Lower lobe of right lung (tissue), 2 donors: Measurements from ENCODE around the gene ARL10. TPM values are rescaled to one million over a fixed set of nuclear protein-coding genes. Genes with fewer than 3 reads are reported as not detected.

Source experiments
- ATAC-seq, 2 donors: fragments of 200-7000 bp; cut with Tn5 transposase; one replicate each; pipeline ENCODE4 v1.9.1; 2020 to 2022; ENCODE audit warnings: mild to moderate bottlenecking in 2 of 2, moderate library complexity in 2 of 2
- DNase-seq: peaks from one replicate; pipeline ENCODE4 v3.0.0-alpha.2; 2020
- H3K27ac ChIP-seq: fragments of 200-600 bp; one replicate; pipeline ENCODE4 v1.8.0; 2022
- H3K27me3 ChIP-seq: fragments of 200-600 bp; one replicate; pipeline ENCODE4 v1.8.0; 2022; ENCODE audit warnings: low read depth
- H3K36me3 ChIP-seq: fragments of 200-600 bp; one replicate; pipeline ENCODE4 v1.8.0; 2022; ENCODE audit warnings: mild to moderate bottlenecking
- H3K4me1 ChIP-seq: fragments of 200-600 bp; one replicate; pipeline ENCODE4 v1.8.0; 2022
- H3K4me3 ChIP-seq: fragments of 200-600 bp; one replicate; pipeline ENCODE4 v1.8.0; 2022; ENCODE audit warnings: mild to moderate bottlenecking
- H3K9me3 ChIP-seq: fragments of 200-600 bp; one replicate; pipeline ENCODE4 v1.8.0; 2022
- intact Hi-C: fragments of 100-400 bp; cut with DNase I; formaldehyde crosslinking; loops from one replicate; pipeline ENCODE4 v1.11.0; 2022
- total RNA-seq: library from RNA; stranded (reverse); fragmentation: NEBNext Ultra II Directional; extraction: Animal tissue kit (Norgen Biotek cat#: 25700); gene quantifications from one replicate; pipeline ENCODE4 v1.2.1, GENCODE V29; 2021
- TF ChIP-seq, protein P1 (sequence below): fragments of 200-600 bp; IDR thresholded peaks from one replicate; pipeline ENCODE4 v1.8.0; 2022; ENCODE audit warnings: antibody characterized with exemption, mild to moderate bottlenecking
- donor health status: DM: no; HTN: yes; CAD: no; lungs with severe emphysema.

ARL10 gene
- total RNA-seq, 1 donor from 2014 or later, result 5.4 TPM

- DNase-seq, result no peak
- Histone ChIP-seq H3K27ac (no peak overlapping the region), H3K36me3 (no peaks in the 10 kb centered on the region), H3K4me1 (no peaks in the 10 kb centered on the region), H3K9me3 (no peaks in the 10 kb centered on the region), H3K27me3 (no peaks in the 10 kb centered on the region), H3K4me3 (no peak overlapping the region)
- ATAC-seq, result no peak
- intact Hi-C loops, result no loop called here
- TF ChIP-seq, protein P1, sequence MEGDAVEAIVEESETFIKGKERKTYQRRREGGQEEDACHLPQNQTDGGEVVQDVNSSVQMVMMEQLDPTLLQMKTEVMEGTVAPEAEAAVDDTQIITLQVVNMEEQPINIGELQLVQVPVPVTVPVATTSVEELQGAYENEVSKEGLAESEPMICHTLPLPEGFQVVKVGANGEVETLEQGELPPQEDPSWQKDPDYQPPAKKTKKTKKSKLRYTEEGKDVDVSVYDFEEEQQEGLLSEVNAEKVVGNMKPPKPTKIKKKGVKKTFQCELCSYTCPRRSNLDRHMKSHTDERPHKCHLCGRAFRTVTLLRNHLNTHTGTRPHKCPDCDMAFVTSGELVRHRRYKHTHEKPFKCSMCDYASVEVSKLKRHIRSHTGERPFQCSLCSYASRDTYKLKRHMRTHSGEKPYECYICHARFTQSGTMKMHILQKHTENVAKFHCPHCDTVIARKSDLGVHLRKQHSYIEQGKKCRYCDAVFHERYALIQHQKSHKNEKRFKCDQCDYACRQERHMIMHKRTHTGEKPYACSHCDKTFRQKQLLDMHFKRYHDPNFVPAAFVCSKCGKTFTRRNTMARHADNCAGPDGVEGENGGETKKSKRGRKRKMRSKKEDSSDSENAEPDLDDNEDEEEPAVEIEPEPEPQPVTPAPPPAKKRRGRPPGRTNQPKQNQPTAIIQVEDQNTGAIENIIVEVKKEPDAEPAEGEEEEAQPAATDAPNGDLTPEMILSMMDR, result no peak
These were observed 58.9 kb downstream of the ARL10 start for GRCh38 chr5:176424181-176424580.

- Histone ChIP-seq H3K27ac (no peak overlapping the region), H3K4me3 (no peak overlapping the region), H3K9me3 (no peaks in the 10 kb centered on the region), H3K4me1 (no peaks in the 10 kb centered on the region), H3K27me3 (peaks cover 5% of the 10 kb centered on the region), H3K36me3 (no peaks in the 10 kb centered on the region)
- TF ChIP-seq, protein P1, result no peak
- intact Hi-C loops, result no loop called here
- no peak for DNase-seq
- no peak for ATAC-seq
These were observed 59.9 kb downstream of the ARL10 start for GRCh38 chr5:176425138-176425537.

- ATAC-seq (no peak), DNase-seq (no peak)
- intact Hi-C loops, result no loop called here
- Histone ChIP-seq H3K4me1 (no peaks in the 10 kb centered on the region), H3K4me3 (no peak overlapping the region), H3K27ac (no peak overlapping the region), H3K9me3 (no peaks in the 10 kb centered on the region), H3K27me3 (peaks cover 7% of the 10 kb centered on the region), H3K36me3 (no peaks in the 10 kb centered on the region)
- TF ChIP-seq, protein P1, result no peak
These were observed 60.5 kb downstream of the ARL10 start for GRCh38 chr5:176425791-176426190.

GRCh38 chr5:176426876-176427275 lies 61.6 kb downstream of the ARL10 start:
- intact Hi-C loops, result no loop called here
- ATAC-seq, result no peak
- H3K27me3 ChIP-seq, result peaks cover 7% of the 10 kb centered on the region
- no peak for DNase-seq
- H3K4me3 ChIP-seq, result no peak overlapping the region
- H3K4me1 ChIP-seq, result no peaks in the 10 kb centered on the region
- H3K27ac ChIP-seq, result no peak overlapping the region
- TF ChIP-seq, protein P1, result no peak
- no peaks in the 10 kb centered on the region for H3K36me3 ChIP-seq
- H3K9me3 ChIP-seq, result no peaks in the 10 kb centered on the region

GRCh38 chr5:176427971-176428370 lies 62.7 kb downstream of the ARL10 start:
- Histone ChIP-seq H3K9me3 (no peaks in the 10 kb centered on the region), H3K36me3 (no peaks in the 10 kb centered on the region), H3K27me3 (peaks cover 7% of the 10 kb centered on the region), H3K27ac (no peak overlapping the region), H3K4me1 (no peaks in the 10 kb centered on the region), H3K4me3 (no peak overlapping the region)
- DNase-seq (no peak), ATAC-seq (no peak)
- TF ChIP-seq, protein P1, result no peak
- intact Hi-C loops, result no loop called here

DNA sequence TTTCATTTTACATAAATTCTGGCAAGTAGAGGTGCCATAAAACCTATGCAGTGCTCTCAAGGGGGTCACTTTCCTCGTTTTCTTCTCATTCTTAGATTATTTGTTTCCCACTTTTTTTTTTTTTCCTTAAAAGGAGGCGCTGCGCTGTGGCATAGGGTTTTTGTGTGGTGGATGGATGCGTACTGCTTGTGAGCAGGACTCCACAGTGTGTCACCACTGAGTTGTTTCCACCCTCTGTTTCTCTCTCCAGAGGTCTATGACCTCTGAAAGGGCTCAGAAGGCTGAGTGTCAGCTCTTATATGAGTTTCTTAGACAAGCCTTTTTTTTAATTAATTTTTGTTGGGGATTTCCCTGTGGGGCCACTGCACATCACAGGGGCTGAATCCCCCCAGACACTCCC lies 64.7 kb downstream of the ARL10 start:
- H3K4me3 ChIP-seq, result no peak overlapping the region
- H3K36me3 ChIP-seq, result no peaks in the 10 kb centered on the region
- H3K9me3 ChIP-seq, result no peaks in the 10 kb centered on the region
- H3K4me1 ChIP-seq, result no peaks in the 10 kb centered on the region
- no peak overlapping the region for H3K27ac ChIP-seq
- DNase-seq, result no peak
- peaks cover 7% of the 10 kb centered on the region for H3K27me3 ChIP-seq
- TF ChIP-seq, protein P1, result no peak
- ATAC-seq, result no peak
- intact Hi-C loops, result no loop called here
